OCI-LY1 (cell line): ENCODE data around the gene PARVA.

Source experiments
- H2AFZ ChIP-seq: fragments of 200-600 bp; sonication (generic), shearing (Covaris generic); 2 replicates; pipeline ENCODE4 v1.6.0; 2014; ENCODE audit warnings: antibody characterized with exemption, mild to moderate bottlenecking, low read length
- H3F3A ChIP-seq: fragments of 200-600 bp; sonication (generic), shearing (Covaris generic); 2 replicates; pipeline ENCODE4 v1.6.0; 2014; ENCODE audit warnings: mild to moderate bottlenecking, antibody characterized with exemption, low read length, moderate library complexity; ENCODE audit not compliant: insufficient read depth
- H3K27ac ChIP-seq: fragments of 200-600 bp; sonication (generic); 2 replicates; pipeline ENCODE4 v1.5.1; 2014; ENCODE audit warnings: low read length, mixed run types, mild to moderate bottlenecking, low read depth; ENCODE audit not compliant: poor library complexity, severe bottlenecking
- H3K27me3 ChIP-seq: fragments of 200-600 bp; sonication (generic); 2 replicates; pipeline ENCODE4 v1.6.0; 2014; ENCODE audit warnings: antibody characterized with exemption, mild to moderate bottlenecking, low read length, moderate library complexity; ENCODE audit not compliant: insufficient read depth
- H3K36me3 ChIP-seq: fragments of 200-600 bp; sonication (generic); 2 replicates; pipeline ENCODE4 v1.6.1; 2014; ENCODE audit warnings: mild to moderate bottlenecking, antibody characterized with exemption, low read length, moderate library complexity, mixed read lengths; ENCODE audit not compliant: insufficient read depth
- H3K4me1 ChIP-seq: fragments of 200-600 bp; sonication (generic); 2 replicates; pipeline ENCODE4 v1.5.1; 2014; ENCODE audit warnings: mild to moderate bottlenecking, low read length, moderate library complexity; ENCODE audit not compliant: insufficient read depth, severe bottlenecking
- H3K4me2 ChIP-seq: fragments of 200-600 bp; sonication (generic), shearing (Covaris generic); 2 replicates; pipeline ENCODE4 v1.6.1; 2014; ENCODE audit warnings: low read length
- H3K4me3 ChIP-seq: fragments of 200-600 bp; sonication (generic); 2 replicates; pipeline ENCODE4 v1.5.1; 2014; ENCODE audit warnings: low read length, low read depth, mild to moderate bottlenecking, mixed read lengths; ENCODE audit not compliant: poor library complexity, severe bottlenecking
- H3K79me2 ChIP-seq: fragments of 200-600 bp; shearing (Covaris generic); 2 replicates; pipeline ENCODE4 v1.6.1; 2016; ENCODE audit warnings: mixed run types, low read length, mixed read lengths; ENCODE audit not compliant: insufficient read depth
- H3K9ac ChIP-seq: fragments of 200-600 bp; sonication (generic), shearing (Covaris generic); 2 replicates; pipeline ENCODE4 v1.6.1; 2014; ENCODE audit warnings: mild to moderate bottlenecking, low read length, mixed read lengths
- H3K9me2 ChIP-seq: fragments of 200-600 bp; sonication (generic), shearing (Covaris generic); 2 replicates; pipeline ENCODE4 v1.6.1; 2014; ENCODE audit warnings: low read depth, mild to moderate bottlenecking, low read length, mixed read lengths
- H3K9me3 ChIP-seq: fragments of 200-600 bp; shearing (Covaris generic); 2 replicates; pipeline ENCODE4 v1.6.1; 2014; ENCODE audit warnings: low read length, mixed read lengths
- H4K20me1 ChIP-seq: fragments of 200-600 bp; sonication (generic), shearing (Covaris generic); 2 replicates; pipeline ENCODE4 v1.6.0; 2016; ENCODE audit warnings: mild to moderate bottlenecking, low read length; ENCODE audit not compliant: insufficient read depth
- CTCF ChIP-seq: fragments of 200-600 bp; sonication (generic), shearing (Covaris generic); IDR thresholded peaks from 2 replicates; pipeline ENCODE4 v1.5.1; 2017; ENCODE audit warnings: mild to moderate bottlenecking, antibody characterized with exemption, low read length, moderate library complexity, mixed read lengths
- EZH2 ChIP-seq: fragments of 200-600 bp; sonication (generic), shearing (Covaris generic); IDR thresholded peaks from 2 replicates; pipeline ENCODE4 v1.8.0; 2017; ENCODE audit warnings: borderline replicate concordance, mixed run types, mild to moderate bottlenecking, antibody characterized with exemption, low read length, moderate library complexity, mixed read lengths

Gene PARVA

GRCh38 chr11:12377824-12378593 lies 638 bp downstream of the PARVA start:
- Histone ChIP-seq H2AFZ (no peak overlapping the region), H3K79me2 (no peaks in the 10 kb centered on the region), H3F3A (no peaks in the 10 kb centered on the region), H3K9me3 (no peaks in the 10 kb centered on the region), H3K36me3 (no peaks in the 10 kb centered on the region), H3K27ac (no peak overlapping the region), H3K27me3 (no peaks in the 10 kb centered on the region), H3K4me1 (no peaks in the 10 kb centered on the region), H3K9ac (no peak overlapping the region), H4K20me1 (no peaks in the 10 kb centered on the region), H3K9me2 (no peaks in the 10 kb centered on the region), H3K4me3 (no peak overlapping the region), H3K4me2 (no peak overlapping the region)
- TF ChIP-seq EZH2, result no peak

GRCh38 chr11:12380565-12381325 lies 3.4 kb downstream of the PARVA start:
- Histone ChIP-seq H3K4me2 (no peak overlapping the region), H3K4me3 (no peak overlapping the region), H3K27ac (no peak overlapping the region), H3F3A (no peaks in the 10 kb centered on the region), H4K20me1 (no peaks in the 10 kb centered on the region), H3K79me2 (no peaks in the 10 kb centered on the region), H3K4me1 (no peaks in the 10 kb centered on the region), H3K9ac (no peak overlapping the region), H3K36me3 (no peaks in the 10 kb centered on the region), H3K9me3 (no peaks in the 10 kb centered on the region), H3K9me2 (no peaks in the 10 kb centered on the region), H3K27me3 (no peaks in the 10 kb centered on the region), H2AFZ (no peak overlapping the region)
- TF ChIP-seq CTCF (no peak), EZH2 (no peak)

- no peaks in the 10 kb centered on the region for H3K27me3 ChIP-seq
- H3K4me1 ChIP-seq, result no peaks in the 10 kb centered on the region
- no peak overlapping the region for H3K4me3 ChIP-seq
- no peak overlapping the region for H3K9ac ChIP-seq
- H3K4me2 ChIP-seq, result no peak overlapping the region
- H3K36me3 ChIP-seq, result no peaks in the 10 kb centered on the region
- H3K27ac ChIP-seq, result no peak overlapping the region
- H3K9me3 ChIP-seq, result no peaks in the 10 kb centered on the region
- H4K20me1 ChIP-seq, result no peaks in the 10 kb centered on the region
- H2AFZ ChIP-seq, result no peak overlapping the region
- no peaks in the 10 kb centered on the region for H3F3A ChIP-seq
- no peaks in the 10 kb centered on the region for H3K9me2 ChIP-seq
- H3K79me2 ChIP-seq, result no peaks in the 10 kb centered on the region
- TF ChIP-seq EZH2 (no peak), CTCF (no peak)
Measured at GRCh38 chr11:12381875-12382274, 4.5 kb downstream of the PARVA start.
